Uterus (tissue), 2 donors: ENCODE measurements around the gene ADCY2.

Experiments
- POLR2A ChIP-seq, 2 donors: fragments of 450-650 bp; IDR thresholded peaks; one replicate each; pipeline ENCODE4 v1.6.1; 2016; ENCODE audit warnings: antibody characterized with exemption in 2 of 2, mild to moderate bottlenecking in 1 of 2, moderate library complexity in 1 of 2
- TF ChIP-seq, protein P1 (sequence below), 4 experiments: fragments of 200-600 bp in 2 of 4; fragments of 450-650 bp in 2 of 4; sonication (generic) in 2 of 4; IDR thresholded peaks; one replicate each; pipeline ENCODE4 v1.5.1; 2016 to 2019; ENCODE audit warnings: antibody characterized with exemption in 4 of 4, mild to moderate bottlenecking in 2 of 4, moderate library complexity in 1 of 4

- TF ChIP-seq, protein P1, sequence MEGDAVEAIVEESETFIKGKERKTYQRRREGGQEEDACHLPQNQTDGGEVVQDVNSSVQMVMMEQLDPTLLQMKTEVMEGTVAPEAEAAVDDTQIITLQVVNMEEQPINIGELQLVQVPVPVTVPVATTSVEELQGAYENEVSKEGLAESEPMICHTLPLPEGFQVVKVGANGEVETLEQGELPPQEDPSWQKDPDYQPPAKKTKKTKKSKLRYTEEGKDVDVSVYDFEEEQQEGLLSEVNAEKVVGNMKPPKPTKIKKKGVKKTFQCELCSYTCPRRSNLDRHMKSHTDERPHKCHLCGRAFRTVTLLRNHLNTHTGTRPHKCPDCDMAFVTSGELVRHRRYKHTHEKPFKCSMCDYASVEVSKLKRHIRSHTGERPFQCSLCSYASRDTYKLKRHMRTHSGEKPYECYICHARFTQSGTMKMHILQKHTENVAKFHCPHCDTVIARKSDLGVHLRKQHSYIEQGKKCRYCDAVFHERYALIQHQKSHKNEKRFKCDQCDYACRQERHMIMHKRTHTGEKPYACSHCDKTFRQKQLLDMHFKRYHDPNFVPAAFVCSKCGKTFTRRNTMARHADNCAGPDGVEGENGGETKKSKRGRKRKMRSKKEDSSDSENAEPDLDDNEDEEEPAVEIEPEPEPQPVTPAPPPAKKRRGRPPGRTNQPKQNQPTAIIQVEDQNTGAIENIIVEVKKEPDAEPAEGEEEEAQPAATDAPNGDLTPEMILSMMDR (IDR thresholded peaks at IDR 0.05): no peak
- no peak for TF ChIP-seq POLR2A (IDR thresholded peaks at IDR 0.05)
These were observed 360.5 kb downstream of the ADCY2 start for GRCh38 chr5:7756453-7756852.
